22Rv1 (cell line): ENCODE results near the gene ABHD11.

Experiments used
- ZFX ChIP-seq: fragments of 450-650 bp; IDR thresholded peaks from 2 replicates; pipeline ENCODE4 v1.6.1; 2017; ENCODE audit warnings: antibody characterized with exemption, borderline replicate concordance
- TF ChIP-seq, protein P1 (sequence below): fragments of 450-650 bp; IDR thresholded peaks from 2 replicates; pipeline ENCODE4 v1.5.1; 2017; ENCODE audit warnings: mild to moderate bottlenecking

GRCh38 chr7:73746378-73746777 lies 7.8 kb upstream of the ABHD11 start:
- TF ChIP-seq, protein P1, sequence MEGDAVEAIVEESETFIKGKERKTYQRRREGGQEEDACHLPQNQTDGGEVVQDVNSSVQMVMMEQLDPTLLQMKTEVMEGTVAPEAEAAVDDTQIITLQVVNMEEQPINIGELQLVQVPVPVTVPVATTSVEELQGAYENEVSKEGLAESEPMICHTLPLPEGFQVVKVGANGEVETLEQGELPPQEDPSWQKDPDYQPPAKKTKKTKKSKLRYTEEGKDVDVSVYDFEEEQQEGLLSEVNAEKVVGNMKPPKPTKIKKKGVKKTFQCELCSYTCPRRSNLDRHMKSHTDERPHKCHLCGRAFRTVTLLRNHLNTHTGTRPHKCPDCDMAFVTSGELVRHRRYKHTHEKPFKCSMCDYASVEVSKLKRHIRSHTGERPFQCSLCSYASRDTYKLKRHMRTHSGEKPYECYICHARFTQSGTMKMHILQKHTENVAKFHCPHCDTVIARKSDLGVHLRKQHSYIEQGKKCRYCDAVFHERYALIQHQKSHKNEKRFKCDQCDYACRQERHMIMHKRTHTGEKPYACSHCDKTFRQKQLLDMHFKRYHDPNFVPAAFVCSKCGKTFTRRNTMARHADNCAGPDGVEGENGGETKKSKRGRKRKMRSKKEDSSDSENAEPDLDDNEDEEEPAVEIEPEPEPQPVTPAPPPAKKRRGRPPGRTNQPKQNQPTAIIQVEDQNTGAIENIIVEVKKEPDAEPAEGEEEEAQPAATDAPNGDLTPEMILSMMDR = no peak
- TF ChIP-seq ZFX = no peak
